Measurements from ENCODE around the gene SLC38A8.

The SLC38A8 gene

GRCh38 chr16:84068041-84068440 lies 25.4 kb upstream of the SLC38A8 start:
- no peak for DNase-seq

- no peak for DNase-seq
Measured at GRCh38 chr16:84067640-84068039, 25.0 kb upstream of the SLC38A8 start.

- no peak for DNase-seq
Measured at GRCh38 chr16:84065536-84066132, 23.0 kb upstream of the SLC38A8 start.

GRCh38 chr16:84063980-84064379 lies 21.4 kb upstream of the SLC38A8 start:
- no peak for DNase-seq

GRCh38 chr16:84062734-84063640 lies 20.4 kb upstream of the SLC38A8 start:
- DNase-seq: peak; percentile 64

GRCh38 chr16:84061236-84061819 lies 18.7 kb upstream of the SLC38A8 start:
- DNase-seq: no peak

- DNase-seq: no peak
Measured at GRCh38 chr16:84059946-84060901, 17.6 kb upstream of the SLC38A8 start.

- DNase-seq: no peak
Measured at GRCh38 chr16:84059111-84059510, 16.5 kb upstream of the SLC38A8 start.

GRCh38 chr16:84058664-84059063 lies 16.1 kb upstream of the SLC38A8 start:
- DNase-seq: no peak

GRCh38 chr16:84058211-84058610 lies 15.6 kb upstream of the SLC38A8 start:
- DNase-seq: no peak

GRCh38 chr16:84056933-84057332 lies 14.3 kb upstream of the SLC38A8 start:
- no peak for DNase-seq

GRCh38 chr16:84055801-84056634 lies 13.4 kb upstream of the SLC38A8 start:
- DNase-seq: no peak

- peak; percentile 64 for DNase-seq
Measured at GRCh38 chr16:84055366-84055765, 12.8 kb upstream of the SLC38A8 start.

- DNase-seq: no peak
Measured at GRCh38 chr16:84054916-84055315, 12.3 kb upstream of the SLC38A8 start.

GRCh38 chr16:84054271-84054670 lies 11.7 kb upstream of the SLC38A8 start:
- no peak for DNase-seq

GRCh38 chr16:84053237-84053636 lies 10.6 kb upstream of the SLC38A8 start:
- no peak for DNase-seq

- no peak for DNase-seq
Measured at GRCh38 chr16:84052071-84052622, 9.6 kb upstream of the SLC38A8 start.

GRCh38 chr16:84050316-84050715 lies 7.7 kb upstream of the SLC38A8 start:
- DNase-seq: no peak

GRCh38 chr16:84049403-84050060 lies 6.9 kb upstream of the SLC38A8 start:
- DNase-seq: no peak

GRCh38 chr16:84048871-84049270 lies 6.3 kb upstream of the SLC38A8 start:
- no peak for DNase-seq

GRCh38 chr16:84048270-84048669 lies 5.7 kb upstream of the SLC38A8 start:
- no peak for DNase-seq

Data from left hindlimb (tissue), 1 donor.